Panc1 (cell line): Measurements from ENCODE around the gene MSRB3. TPM values are rescaled to one million over a fixed set of nuclear protein-coding genes. Genes with fewer than 3 reads are reported as not detected.

Experiments
- ATAC-seq: fragments of 200-7000 bp; cut with Tn5 transposase; 2 replicates; pipeline ENCODE4 v1.9.1; 2020; ENCODE audit warnings: mild to moderate bottlenecking, moderate library complexity
- BruUV-seq: library from RNA; stranded (reverse); fragments of 400-500 nt; replicated peaks from 2 replicates; lab custom pipeline; 2021; lab: Mats Ljungman, UMichigan
- CTCF ChIA-PET: fragments of 300-600 bp; sonication (Branson Sonifier 250); formaldehyde crosslinking; loops from one replicate; lab custom pipeline; 2022; ENCODE audit warnings: antibody characterized with exemption; lab: Charles Lee
- POLR2A ChIA-PET: fragments of 300-600 bp; sonication (Branson Sonifier 250); formaldehyde crosslinking; loops from one replicate; lab custom pipeline; 2022; ENCODE audit warnings: antibody characterized with exemption; lab: Charles Lee
- DNase-seq: peaks from one replicate; pipeline ENCODE4 v3.0.0-alpha.2; 2010; ENCODE audit warnings: low read depth, low spot score
- H3K27ac ChIP-seq: 2 replicates; pipeline ENCODE4 v1.5.1; 2011; ENCODE audit warnings: mild to moderate bottlenecking, low read length, inconsistent platforms
- H3K27me3 ChIP-seq: fragments of 200-500 bp; sonication (Bioruptor generic); 2 replicates; pipeline ENCODE4 v1.6.0; 2014; ENCODE audit warnings: low read length, inconsistent platforms; ENCODE audit not compliant: control insufficient read depth, insufficient read depth
- H3K36me3 ChIP-seq: fragments of 200-500 bp; sonication (Bioruptor generic); 2 replicates; pipeline ENCODE4 v1.5.1; 2014; ENCODE audit warnings: inconsistent platforms, mild to moderate bottlenecking, low read length, moderate library complexity; ENCODE audit not compliant: control insufficient read depth, insufficient read depth
- H3K4me1 ChIP-seq: 2 replicates; pipeline ENCODE4 v1.5.1; 2011; ENCODE audit warnings: inconsistent platforms, mild to moderate bottlenecking, low read length, moderate library complexity; ENCODE audit not compliant: control insufficient read depth, insufficient read depth
- H3K4me3 ChIP-seq, 2 experiments: 2 replicates each; pipeline ENCODE4 v1.5.1; 2011 to 2012; ENCODE audit warnings: low read depth in 2 of 2, low read length in 2 of 2, mild to moderate bottlenecking in 2 of 2, inconsistent platforms in 1 of 2, moderate library complexity in 1 of 2
- H3K9me3 ChIP-seq: fragments of 200-500 bp; sonication (Bioruptor generic); 2 replicates; pipeline ENCODE4 v1.5.1; 2014; ENCODE audit warnings: low read depth, mild to moderate bottlenecking, inconsistent platforms, low read length, moderate library complexity; ENCODE audit not compliant: control insufficient read depth, insufficient read depth
- POLR2AphosphoS5 ChIP-seq: IDR thresholded peaks from 2 replicates; pipeline ENCODE4 v1.6.1; 2012; ENCODE audit warnings: mild to moderate bottlenecking, low read depth, low read length, moderate library complexity
- SIN3A ChIP-seq: IDR thresholded peaks from 2 replicates; pipeline ENCODE4 v1.6.1; 2012; ENCODE audit warnings: low read depth, mild to moderate bottlenecking, low read length, moderate library complexity, borderline replicate concordance; ENCODE audit not compliant: insufficient read depth
- TCF7L2 ChIP-seq: IDR thresholded peaks from 2 replicates; pipeline ENCODE4 v1.6.1; 2011; ENCODE audit warnings: mild to moderate bottlenecking, low read depth, low read length, inconsistent platforms
- in situ Hi-C: cut with HindIII; loops from 2 replicates; pipeline ENCODE4 v1.10.0; 2016; ENCODE audit warnings: low sequenced_read_pairs, low pct_unique_long_range_greater_than_20kb
- intact Hi-C: fragments of 100-400 bp; cut with micrococcal nuclease; formaldehyde crosslinking; loops from one replicate; pipeline ENCODE4 v1.10.0; 2022; ENCODE audit not compliant: unreplicated experiment
- total RNA-seq: library from RNA; stranded (reverse); gene quantifications from one replicate; pipeline ENCODE4 v1.2.1, GENCODE V29; 2021; ENCODE audit not compliant: unreplicated experiment
- TF ChIP-seq, protein P1 (sequence below): fragments of 450-650 bp; IDR thresholded peaks from 2 replicates; pipeline ENCODE4 v1.5.1; 2017; ENCODE audit warnings: mild to moderate bottlenecking
- TF ChIP-seq, protein P2 (sequence below), 2 experiments: IDR thresholded peaks; 2 replicates each; pipeline ENCODE4 v1.6.1; 2011 to 2012; ENCODE audit warnings: low read depth in 2 of 2, control low read depth in 1 of 2, low read length in 1 of 2, mild to moderate bottlenecking in 1 of 2, moderate library complexity in 1 of 2; ENCODE audit not compliant: insufficient read depth in 1 of 2

Gene MSRB3
- total RNA-seq, 1 experiment from 2014 or later: 89.7 TPM

DNA sequence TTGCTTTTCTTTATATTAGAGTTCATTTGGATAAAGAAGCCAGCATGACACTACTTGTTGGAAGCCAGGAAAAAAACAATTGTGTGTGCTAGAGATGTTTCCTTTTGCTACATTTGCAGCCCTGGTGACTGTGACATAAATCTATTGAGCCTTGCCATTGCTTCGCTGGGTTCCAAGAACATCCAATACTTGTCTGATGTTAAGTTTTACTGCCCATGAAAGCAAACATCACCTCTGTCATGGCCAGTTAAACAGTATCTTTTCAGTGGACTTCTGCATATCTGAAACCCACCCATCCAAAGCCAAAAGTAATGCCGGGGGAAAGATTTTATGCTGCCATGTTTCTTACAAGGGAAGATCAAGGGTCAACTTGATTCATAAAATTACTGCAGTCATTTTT lies 184.0 kb downstream of the MSRB3 start:
- Histone ChIP-seq H3K4me1 (no peaks in the 10 kb centered on the region), H3K36me3 (no peaks in the 10 kb centered on the region), H3K27ac (no peak overlapping the region), H3K9me3 (no peaks in the 10 kb centered on the region), H3K27me3 (no peaks in the 10 kb centered on the region), H3K4me3 (no peak overlapping the region)
- POLR2A ChIA-PET: no interaction called here
- in situ Hi-C loops (no loop called here), intact Hi-C loops (no loop called here)
- DNase-seq (no peak), ATAC-seq (no peak)
- BruUV-seq: no TSS peak
- CTCF ChIA-PET: no interaction called here
- no peak for TF ChIP-seq POLR2AphosphoS5

DNA sequence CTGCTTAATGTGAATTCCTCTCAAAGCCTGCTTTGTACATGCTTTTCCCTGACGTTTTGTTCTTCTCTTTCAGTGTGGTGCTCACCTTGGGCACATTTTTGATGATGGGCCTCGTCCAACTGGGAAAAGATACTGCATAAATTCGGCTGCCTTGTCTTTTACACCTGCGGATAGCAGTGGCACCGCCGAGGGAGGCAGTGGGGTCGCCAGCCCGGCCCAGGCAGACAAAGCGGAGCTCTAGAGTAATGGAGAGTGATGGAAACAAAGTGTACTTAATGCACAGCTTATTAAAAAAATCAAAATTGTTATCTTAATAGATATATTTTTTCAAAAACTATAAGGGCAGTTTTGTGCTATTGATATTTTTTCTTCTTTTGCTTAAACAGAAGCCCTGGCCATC lies 184.6 kb downstream of the MSRB3 start:
- ATAC-seq: no peak
- TF ChIP-seq POLR2AphosphoS5 (no peak), SIN3A (no peak), TCF7L2 (no peak)
- TF ChIP-seq, protein P1, sequence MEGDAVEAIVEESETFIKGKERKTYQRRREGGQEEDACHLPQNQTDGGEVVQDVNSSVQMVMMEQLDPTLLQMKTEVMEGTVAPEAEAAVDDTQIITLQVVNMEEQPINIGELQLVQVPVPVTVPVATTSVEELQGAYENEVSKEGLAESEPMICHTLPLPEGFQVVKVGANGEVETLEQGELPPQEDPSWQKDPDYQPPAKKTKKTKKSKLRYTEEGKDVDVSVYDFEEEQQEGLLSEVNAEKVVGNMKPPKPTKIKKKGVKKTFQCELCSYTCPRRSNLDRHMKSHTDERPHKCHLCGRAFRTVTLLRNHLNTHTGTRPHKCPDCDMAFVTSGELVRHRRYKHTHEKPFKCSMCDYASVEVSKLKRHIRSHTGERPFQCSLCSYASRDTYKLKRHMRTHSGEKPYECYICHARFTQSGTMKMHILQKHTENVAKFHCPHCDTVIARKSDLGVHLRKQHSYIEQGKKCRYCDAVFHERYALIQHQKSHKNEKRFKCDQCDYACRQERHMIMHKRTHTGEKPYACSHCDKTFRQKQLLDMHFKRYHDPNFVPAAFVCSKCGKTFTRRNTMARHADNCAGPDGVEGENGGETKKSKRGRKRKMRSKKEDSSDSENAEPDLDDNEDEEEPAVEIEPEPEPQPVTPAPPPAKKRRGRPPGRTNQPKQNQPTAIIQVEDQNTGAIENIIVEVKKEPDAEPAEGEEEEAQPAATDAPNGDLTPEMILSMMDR: no peak
- TF ChIP-seq, protein P2, sequence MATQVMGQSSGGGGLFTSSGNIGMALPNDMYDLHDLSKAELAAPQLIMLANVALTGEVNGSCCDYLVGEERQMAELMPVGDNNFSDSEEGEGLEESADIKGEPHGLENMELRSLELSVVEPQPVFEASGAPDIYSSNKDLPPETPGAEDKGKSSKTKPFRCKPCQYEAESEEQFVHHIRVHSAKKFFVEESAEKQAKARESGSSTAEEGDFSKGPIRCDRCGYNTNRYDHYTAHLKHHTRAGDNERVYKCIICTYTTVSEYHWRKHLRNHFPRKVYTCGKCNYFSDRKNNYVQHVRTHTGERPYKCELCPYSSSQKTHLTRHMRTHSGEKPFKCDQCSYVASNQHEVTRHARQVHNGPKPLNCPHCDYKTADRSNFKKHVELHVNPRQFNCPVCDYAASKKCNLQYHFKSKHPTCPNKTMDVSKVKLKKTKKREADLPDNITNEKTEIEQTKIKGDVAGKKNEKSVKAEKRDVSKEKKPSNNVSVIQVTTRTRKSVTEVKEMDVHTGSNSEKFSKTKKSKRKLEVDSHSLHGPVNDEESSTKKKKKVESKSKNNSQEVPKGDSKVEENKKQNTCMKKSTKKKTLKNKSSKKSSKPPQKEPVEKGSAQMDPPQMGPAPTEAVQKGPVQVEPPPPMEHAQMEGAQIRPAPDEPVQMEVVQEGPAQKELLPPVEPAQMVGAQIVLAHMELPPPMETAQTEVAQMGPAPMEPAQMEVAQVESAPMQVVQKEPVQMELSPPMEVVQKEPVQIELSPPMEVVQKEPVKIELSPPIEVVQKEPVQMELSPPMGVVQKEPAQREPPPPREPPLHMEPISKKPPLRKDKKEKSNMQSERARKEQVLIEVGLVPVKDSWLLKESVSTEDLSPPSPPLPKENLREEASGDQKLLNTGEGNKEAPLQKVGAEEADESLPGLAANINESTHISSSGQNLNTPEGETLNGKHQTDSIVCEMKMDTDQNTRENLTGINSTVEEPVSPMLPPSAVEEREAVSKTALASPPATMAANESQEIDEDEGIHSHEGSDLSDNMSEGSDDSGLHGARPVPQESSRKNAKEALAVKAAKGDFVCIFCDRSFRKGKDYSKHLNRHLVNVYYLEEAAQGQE (IDR thresholded peaks at IDR 0.05; ENCODE audit: insufficient read depth in 1 of 2, low read depth in 2 of 2, low read length in 1 of 2): no peak
- Histone ChIP-seq H3K27ac (no peak overlapping the region), H3K4me3 (no peak overlapping the region), H3K27me3 (no peaks in the 10 kb centered on the region), H3K9me3 (no peaks in the 10 kb centered on the region), H3K36me3 (no peaks in the 10 kb centered on the region), H3K4me1 (no peaks in the 10 kb centered on the region)
- CTCF ChIA-PET: no interaction called here
- no TSS peak for BruUV-seq
- DNase-seq: no peak
- POLR2A ChIA-PET: no interaction called here
- in situ Hi-C loops (no loop called here), intact Hi-C loops (no loop called here)

DNA sequence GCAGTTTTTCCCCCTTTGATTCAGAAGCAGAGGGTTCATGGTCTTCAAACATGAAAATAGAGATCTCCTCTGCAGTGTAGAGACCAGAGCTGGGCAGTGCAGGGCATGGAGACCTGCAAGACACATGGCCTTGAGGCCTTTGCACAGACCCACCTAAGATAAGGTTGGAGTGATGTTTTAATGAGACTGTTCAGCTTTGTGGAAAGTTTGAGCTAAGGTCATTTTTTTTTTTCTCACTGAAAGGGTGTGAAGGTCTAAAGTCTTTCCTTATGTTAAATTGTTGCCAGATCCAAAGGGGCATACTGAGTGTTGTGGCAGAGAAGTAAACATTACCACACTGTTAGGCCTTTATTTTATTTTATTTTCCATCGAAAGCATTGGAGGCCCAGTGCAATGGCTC lies 185.1 kb downstream of the MSRB3 start:
- in situ Hi-C loops (no loop called here), intact Hi-C loops (no loop called here)
- DNase-seq (no peak), ATAC-seq (no peak)
- CTCF ChIA-PET: no interaction called here
- Histone ChIP-seq H3K4me1 (no peaks in the 10 kb centered on the region), H3K27ac (no peak overlapping the region), H3K4me3 (no peak overlapping the region), H3K9me3 (no peaks in the 10 kb centered on the region), H3K27me3 (no peaks in the 10 kb centered on the region), H3K36me3 (no peaks in the 10 kb centered on the region)
- TF ChIP-seq TCF7L2: no peak
- TF ChIP-seq SIN3A: no peak
- TF ChIP-seq, protein P1: no peak
- TF ChIP-seq, protein P2 (IDR thresholded peaks at IDR 0.05; ENCODE audit: insufficient read depth in 1 of 2, low read depth in 2 of 2, low read length in 1 of 2): no peak
- TF ChIP-seq POLR2AphosphoS5: no peak
- no TSS peak for BruUV-seq
- POLR2A ChIA-PET: no interaction called here
